ENCODE measurements around the gene FAM43B.
A peak's percentile ranks its signal among the peaks of the same experiment; 100 is the strongest.

FAM43B gene

DNA sequence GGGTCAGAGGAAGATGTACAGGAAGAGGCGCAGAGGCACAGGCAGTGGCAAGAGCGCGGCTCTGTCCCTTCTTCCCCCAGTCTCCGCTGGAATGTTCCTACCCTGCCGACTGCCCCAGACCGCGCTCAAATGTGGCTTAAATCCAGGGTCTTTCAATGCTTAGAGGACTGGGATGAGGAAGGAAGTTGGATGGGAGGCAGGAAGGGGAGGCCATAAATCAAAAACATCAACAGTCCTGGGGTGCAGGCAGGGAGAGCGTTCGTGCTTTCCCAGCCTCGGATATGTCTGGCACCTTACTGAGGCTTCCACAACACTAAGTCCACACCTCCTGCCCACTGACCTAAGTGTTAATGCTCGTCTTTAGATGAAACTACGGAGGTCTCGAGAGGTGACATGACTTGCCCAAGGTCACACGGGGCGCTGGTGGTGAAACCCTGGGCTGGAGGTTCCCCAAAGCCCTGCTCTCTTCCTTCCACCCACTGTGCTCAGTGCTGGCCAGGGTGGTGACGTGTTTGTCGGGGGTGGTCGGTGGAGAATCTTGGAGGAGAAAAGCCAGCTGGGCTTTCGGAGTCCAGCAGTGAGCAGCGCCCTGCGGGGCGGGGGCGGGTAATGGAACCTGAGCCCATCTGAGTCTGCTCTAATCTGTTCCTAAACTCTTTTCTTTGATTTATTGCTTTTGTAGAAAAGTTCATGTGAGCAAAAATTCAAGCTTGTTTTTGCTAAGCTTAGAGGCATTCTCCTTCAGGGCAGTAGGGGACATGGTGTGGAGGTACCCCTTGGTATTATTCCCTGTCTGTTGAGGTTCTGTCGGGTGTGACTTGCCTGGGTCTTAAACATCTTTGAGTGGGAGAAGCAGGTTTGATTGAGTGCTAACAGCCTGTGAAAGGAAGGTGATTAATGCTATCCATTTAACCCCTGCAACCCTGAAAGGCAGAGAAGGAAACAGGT is 37.2 kb downstream of the FAM43B start:
- DNase-seq (ENCODE audit: low spot score) = no peak

GRCh38 chr1:20590306-20590777 is 38.0 kb downstream of the FAM43B start:
- peak; percentile 41 for DNase-seq (ENCODE audit: low spot score)

DNA sequence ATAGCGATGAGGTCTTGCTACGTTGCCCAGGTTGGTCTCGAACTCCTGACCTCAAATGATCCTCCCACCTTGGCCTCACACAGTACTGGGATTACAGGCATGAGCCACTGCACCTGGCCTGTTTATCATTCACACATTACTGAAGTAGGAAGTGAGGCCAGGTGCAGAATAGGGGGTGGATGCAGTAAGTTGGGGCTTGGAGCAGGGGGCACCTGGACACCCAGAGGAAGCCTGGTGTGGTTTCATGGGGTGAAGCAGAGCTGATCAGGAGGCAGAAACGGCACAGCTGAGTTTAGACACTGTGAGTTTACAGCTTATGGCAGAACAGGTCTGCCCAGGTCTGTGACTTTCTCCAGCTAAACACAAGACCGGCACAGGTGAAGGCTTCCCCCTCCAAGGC is 41.4 kb downstream of the FAM43B start:
- no peak for DNase-seq (ENCODE audit: low spot score)

DNA sequence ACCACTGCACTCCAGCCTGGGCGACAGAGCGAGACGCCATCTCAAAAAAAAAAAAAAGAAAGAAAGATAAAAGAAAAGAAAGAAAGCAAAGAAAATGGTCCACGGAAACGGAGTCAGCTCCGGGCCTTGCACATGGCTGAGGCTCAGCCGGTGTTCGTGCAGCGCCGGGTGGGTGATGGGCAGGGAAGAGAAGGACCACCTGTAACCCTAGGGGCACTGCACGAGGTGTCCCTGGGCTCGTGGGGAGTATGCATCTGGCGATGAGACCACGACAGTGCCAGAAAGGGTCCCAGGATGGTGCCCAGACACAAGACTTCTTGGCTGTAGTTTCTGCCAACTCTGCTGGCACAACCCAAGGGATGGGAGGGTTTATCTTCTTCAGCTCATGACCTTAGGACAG is 42.4 kb downstream of the FAM43B start:
- DNase-seq (ENCODE audit: low spot score) = no peak

- DNase-seq (ENCODE audit: low spot score) = no peak
Observed at GRCh38 chr1:20596106-20596505, 43.7 kb downstream of the FAM43B start.

- DNase-seq (ENCODE audit: low spot score) = no peak
Observed at GRCh38 chr1:20597650-20598049, 45.3 kb downstream of the FAM43B start.

DNA sequence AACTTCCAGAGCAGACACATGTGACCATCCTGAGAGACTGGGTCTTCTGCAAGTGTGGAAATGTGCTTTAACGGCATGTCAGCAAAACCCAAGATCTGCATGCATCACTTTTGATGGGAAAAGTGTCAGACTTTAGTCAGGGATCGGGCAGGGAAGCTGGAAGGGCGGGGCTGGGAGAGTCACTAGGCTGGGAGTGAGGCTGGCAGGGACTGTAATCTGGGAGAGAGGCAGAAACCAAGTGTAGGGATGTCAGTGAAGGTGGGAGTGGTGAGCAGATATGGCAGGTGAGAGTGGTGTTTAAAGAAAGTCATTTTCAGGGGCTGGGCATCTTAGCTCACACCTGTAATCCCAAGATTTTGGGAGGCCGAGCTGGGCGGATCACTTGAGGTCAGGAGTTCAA is 47.8 kb downstream of the FAM43B start:
- DNase-seq (ENCODE audit: low spot score) = no peak

DNA sequence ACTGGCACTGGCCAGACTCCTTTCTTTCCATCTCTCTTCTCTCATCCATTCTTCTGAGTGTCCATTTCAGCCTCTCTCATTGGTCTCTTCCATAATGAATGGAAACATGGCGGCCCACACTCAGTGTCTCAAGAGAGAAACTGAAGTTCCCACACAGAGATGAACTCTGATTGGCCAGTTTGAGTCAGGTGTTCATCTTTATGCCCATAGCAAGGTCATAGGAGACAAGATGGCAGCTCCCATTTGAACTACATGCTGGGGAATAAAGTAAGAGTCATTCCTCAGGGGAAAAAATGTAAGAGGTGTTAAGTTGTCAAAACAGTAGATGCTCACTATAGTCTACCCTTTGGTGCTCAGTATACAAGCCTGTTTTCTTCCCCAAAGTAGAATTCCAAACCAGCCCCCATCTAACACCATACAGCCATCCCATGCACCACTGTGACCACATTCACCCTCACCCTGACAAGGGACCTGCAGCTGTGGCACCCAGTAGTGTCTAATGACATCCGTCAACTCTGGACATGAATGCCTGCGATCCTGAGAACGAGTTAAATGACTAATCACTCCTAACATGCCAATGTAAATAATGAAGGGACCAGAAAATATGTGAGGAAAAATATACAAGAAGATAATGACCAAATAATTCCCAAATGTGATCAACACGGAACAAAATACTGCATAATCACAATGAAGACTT is 48.9 kb downstream of the FAM43B start:
- DNase-seq (ENCODE audit: low spot score) = no peak

- no peak for DNase-seq (ENCODE audit: low spot score)
Observed at GRCh38 chr1:20602851-20603450, 50.6 kb downstream of the FAM43B start.

GRCh38 chr1:20603504-20604464 is 51.4 kb downstream of the FAM43B start:
- no peak for DNase-seq (ENCODE audit: low spot score)
